ENCODE data around the gene B4GALT1.

GRCh38 chr9:33117306-33117705 lies 49.8 kb downstream of the B4GALT1 start:
- TF ChIP-seq, protein P1, sequence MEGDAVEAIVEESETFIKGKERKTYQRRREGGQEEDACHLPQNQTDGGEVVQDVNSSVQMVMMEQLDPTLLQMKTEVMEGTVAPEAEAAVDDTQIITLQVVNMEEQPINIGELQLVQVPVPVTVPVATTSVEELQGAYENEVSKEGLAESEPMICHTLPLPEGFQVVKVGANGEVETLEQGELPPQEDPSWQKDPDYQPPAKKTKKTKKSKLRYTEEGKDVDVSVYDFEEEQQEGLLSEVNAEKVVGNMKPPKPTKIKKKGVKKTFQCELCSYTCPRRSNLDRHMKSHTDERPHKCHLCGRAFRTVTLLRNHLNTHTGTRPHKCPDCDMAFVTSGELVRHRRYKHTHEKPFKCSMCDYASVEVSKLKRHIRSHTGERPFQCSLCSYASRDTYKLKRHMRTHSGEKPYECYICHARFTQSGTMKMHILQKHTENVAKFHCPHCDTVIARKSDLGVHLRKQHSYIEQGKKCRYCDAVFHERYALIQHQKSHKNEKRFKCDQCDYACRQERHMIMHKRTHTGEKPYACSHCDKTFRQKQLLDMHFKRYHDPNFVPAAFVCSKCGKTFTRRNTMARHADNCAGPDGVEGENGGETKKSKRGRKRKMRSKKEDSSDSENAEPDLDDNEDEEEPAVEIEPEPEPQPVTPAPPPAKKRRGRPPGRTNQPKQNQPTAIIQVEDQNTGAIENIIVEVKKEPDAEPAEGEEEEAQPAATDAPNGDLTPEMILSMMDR (IDR thresholded peaks at IDR 0.05; ENCODE audit: low read length) = no peak
- TF ChIP-seq EZH2 (optimal IDR thresholded peaks at IDR 0.05; ENCODE audit: low read depth, low read length) (no peak), EZH2phosphoT487 (IDR thresholded peaks at IDR 0.05; ENCODE audit: low read length) (no peak)
